Endothelial cell (in vitro differentiated cells): ENCODE results near the gene PLEKHN1. TPM values are rescaled to one million over a fixed set of nuclear protein-coding genes. Genes with fewer than 3 reads are reported as not detected.

Experiments used
- DNase-seq: peaks from one replicate; pipeline ENCODE4 v3.0.0; 2021; ENCODE audit warnings: low spot score
- H3K27ac Mint-ChIP-seq: one replicate; pipeline ENCODE4 v1.8.0; 2021; ENCODE audit warnings: mixed read lengths, inconsistent platforms; ENCODE audit not compliant: unreplicated experiment
- H3K27me3 Mint-ChIP-seq: one replicate; pipeline ENCODE4 v1.8.0; 2021; ENCODE audit warnings: mild to moderate bottlenecking, moderate library complexity, mixed read lengths, inconsistent platforms; ENCODE audit not compliant: unreplicated experiment
- H3K36me3 Mint-ChIP-seq: one replicate; pipeline ENCODE4 v1.8.0; 2021; ENCODE audit warnings: mild to moderate bottlenecking, low read depth, mixed read lengths, inconsistent platforms; ENCODE audit not compliant: unreplicated experiment
- H3K4me1 Mint-ChIP-seq: one replicate; pipeline ENCODE4 v1.8.0; 2021; ENCODE audit warnings: mild to moderate bottlenecking, mixed read lengths, inconsistent platforms; ENCODE audit not compliant: unreplicated experiment
- H3K4me3 Mint-ChIP-seq: one replicate; pipeline ENCODE4 v1.8.0; 2021; ENCODE audit warnings: mild to moderate bottlenecking, mixed read lengths, inconsistent platforms; ENCODE audit not compliant: unreplicated experiment
- H3K9me3 Mint-ChIP-seq: one replicate; pipeline ENCODE4 v1.8.0; 2021; ENCODE audit warnings: mixed read lengths, inconsistent platforms; ENCODE audit not compliant: unreplicated experiment
- CTCF ChIP-seq: fragments of 200-600 bp; sonication (generic); IDR thresholded peaks from one replicate; pipeline ENCODE4 v1.5.0; 2021; ENCODE audit warnings: antibody characterized with exemption; ENCODE audit not compliant: unreplicated experiment
- total RNA-seq: library from RNA; stranded (reverse); fragmentation: NEBNext Ultra II Directional; extraction: Animal tissue kit (Norgen Biotek cat#: 25700); gene quantifications from one replicate; pipeline ENCODE4 v1.2.1, GENCODE V29; 2021; ENCODE audit not compliant: unreplicated experiment

The PLEKHN1 gene
- total RNA-seq, 1 donor from 2014 or later: not detected

GRCh38 chr1:1024771-1025699, 58.8 kb downstream of the PLEKHN1 start:
- Mint-ChIP-seq H3K27me3 (peaks cover 13% of the 10 kb centered on the region), H3K27ac (no peak overlapping the region), H3K4me3 (no peak overlapping the region), H3K4me1 (peaks cover 23% of the 10 kb centered on the region), H3K36me3 (peaks cover 8% of the 10 kb centered on the region), H3K9me3 (no peaks in the 10 kb centered on the region)
- DNase-seq: no peak
- no peak for TF ChIP-seq CTCF

Other genes starting within 250 kb of the PLEKHN1 start
- not detected for gene SAMD11, start 42.6 kb upstream of the PLEKHN1 start, total RNA-seq
- 56.5 TPM for gene NOC2L, start 7.2 kb upstream of the PLEKHN1 start, total RNA-seq
- gene KLHL17, start 5.9 kb upstream of the PLEKHN1 start, total RNA-seq: 18.7 TPM
- not detected for gene PERM1, start 15.6 kb downstream of the PLEKHN1 start, total RNA-seq
- 144 TPM for gene HES4, start 33.6 kb downstream of the PLEKHN1 start, total RNA-seq
- 33.3 TPM for gene ISG15, start 47.0 kb downstream of the PLEKHN1 start, total RNA-seq
- 374 TPM for gene AGRN, start 53.6 kb downstream of the PLEKHN1 start, total RNA-seq
- not detected for gene RNF223, start 107.8 kb downstream of the PLEKHN1 start, total RNA-seq
- gene C1orf159, start 149.6 kb downstream of the PLEKHN1 start, total RNA-seq: 16.6 TPM
- not detected for gene TTLL10, start 207.4 kb downstream of the PLEKHN1 start, total RNA-seq
- gene TNFRSF18, start 240.1 kb downstream of the PLEKHN1 start, total RNA-seq: not detected
- gene TNFRSF4, start 247.7 kb downstream of the PLEKHN1 start, total RNA-seq: 0.80 TPM